Measurements from ENCODE around the gene C6orf132.

The C6orf132 gene

DNA sequence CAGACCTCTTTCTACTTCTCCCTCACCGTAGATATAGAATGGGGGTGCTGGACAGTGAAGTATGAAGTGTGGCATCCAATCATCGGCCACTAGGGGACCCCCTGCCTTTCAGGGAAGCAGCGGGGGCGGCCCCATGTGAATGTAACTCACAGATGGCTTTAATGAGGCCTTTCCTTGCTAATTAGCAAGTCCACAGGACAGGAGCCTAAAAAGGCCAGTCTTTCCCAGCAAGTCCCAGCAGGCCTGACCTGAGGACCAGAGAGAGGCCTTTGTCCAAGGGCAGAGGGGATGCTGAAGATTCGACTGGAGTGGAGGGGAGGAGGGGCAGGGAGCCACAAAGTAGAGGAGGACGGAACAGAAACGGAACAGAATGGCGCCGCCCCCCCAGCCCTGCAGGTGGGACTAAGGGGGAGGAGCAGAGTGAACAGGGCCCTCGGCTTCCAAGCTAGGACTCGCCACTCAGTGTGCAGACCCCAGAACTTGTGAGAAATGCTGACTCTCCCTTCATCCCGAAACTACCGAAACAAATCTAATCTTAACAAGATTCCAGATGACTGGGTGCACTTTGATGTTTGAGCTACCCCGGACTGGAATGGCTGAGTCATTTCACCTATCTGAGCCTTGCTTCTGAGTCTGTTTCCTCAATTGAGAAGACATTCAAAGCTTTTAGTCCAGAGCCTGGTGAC is 5.8 kb downstream of the C6orf132 start:
- no peak for DNase-seq (ENCODE audit: low read depth, low spot score)

DNA sequence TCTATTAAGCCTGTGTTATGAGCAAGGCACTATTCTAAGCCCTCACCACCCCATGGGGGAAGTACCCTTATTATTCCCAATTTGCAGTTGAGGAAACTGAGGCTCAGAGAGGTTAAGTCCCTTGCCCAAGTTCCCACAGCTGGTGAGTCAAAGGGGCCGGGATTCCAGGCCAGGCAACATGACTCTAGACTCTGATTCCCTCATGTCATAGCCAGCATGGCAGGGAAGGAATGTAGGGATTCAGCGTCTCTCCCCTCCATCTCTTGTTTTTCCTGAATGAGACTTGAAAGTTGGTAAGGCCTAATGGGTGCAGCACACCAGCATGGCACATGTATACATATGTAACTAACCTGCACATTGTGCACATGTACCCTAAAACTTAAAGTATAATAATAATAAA is 6.7 kb downstream of the C6orf132 start:
- DNase-seq (ENCODE audit: low read depth, low spot score), result no peak

GRCh38 chr6:42135161-42135560 is 7.3 kb downstream of the C6orf132 start:
- DNase-seq (ENCODE audit: low read depth, low spot score), result no peak

GRCh38 chr6:42133926-42134325 is 8.5 kb downstream of the C6orf132 start:
- DNase-seq (ENCODE audit: low read depth, low spot score), result no peak

DNA sequence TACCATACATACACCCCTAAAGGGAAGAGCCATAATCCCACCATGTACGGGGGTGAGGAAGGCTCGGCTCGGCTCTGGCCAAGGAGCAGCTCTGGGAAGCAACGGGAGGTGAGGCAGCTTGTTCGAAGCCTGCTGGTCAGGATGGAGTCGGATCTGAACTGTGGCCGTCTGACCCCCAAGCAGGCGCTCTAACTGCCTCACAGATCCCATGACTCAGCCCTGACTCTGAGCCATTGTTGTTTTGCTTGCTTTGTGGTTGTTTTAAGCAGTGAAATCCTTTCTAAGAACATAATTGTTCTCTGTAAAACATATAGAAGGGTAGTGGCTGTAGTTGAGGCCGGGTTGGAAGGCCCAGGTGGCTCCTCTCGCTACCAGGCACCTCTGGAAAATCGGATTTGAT is 10.9 kb downstream of the C6orf132 start:
- peak; percentile 72 for DNase-seq (ENCODE audit: low read depth, low spot score)

- no peak for DNase-seq (ENCODE audit: low read depth, low spot score)
Observed at GRCh38 chr6:42129360-42129676, 13.1 kb downstream of the C6orf132 start.

- DNase-seq (ENCODE audit: low read depth, low spot score), result no peak
Observed at GRCh38 chr6:42128460-42129359, 13.7 kb downstream of the C6orf132 start.

GRCh38 chr6:42125663-42126062 is 16.8 kb downstream of the C6orf132 start:
- DNase-seq (ENCODE audit: low read depth, low spot score), result no peak

GRCh38 chr6:42125231-42125630 is 17.2 kb downstream of the C6orf132 start:
- DNase-seq (ENCODE audit: low read depth, low spot score), result no peak

GRCh38 chr6:42124223-42124836 is 18.1 kb downstream of the C6orf132 start:
- DNase-seq (ENCODE audit: low read depth, low spot score), result no peak

- DNase-seq (ENCODE audit: low read depth, low spot score), result no peak
Observed at GRCh38 chr6:42123379-42124103, 18.9 kb downstream of the C6orf132 start.

GRCh38 chr6:42120895-42121865 is 21.2 kb downstream of the C6orf132 start:
- no peak for DNase-seq (ENCODE audit: low read depth, low spot score)

- no peak for DNase-seq (ENCODE audit: low read depth, low spot score)
Observed at GRCh38 chr6:42118162-42119001, 24.0 kb downstream of the C6orf132 start.

DNA sequence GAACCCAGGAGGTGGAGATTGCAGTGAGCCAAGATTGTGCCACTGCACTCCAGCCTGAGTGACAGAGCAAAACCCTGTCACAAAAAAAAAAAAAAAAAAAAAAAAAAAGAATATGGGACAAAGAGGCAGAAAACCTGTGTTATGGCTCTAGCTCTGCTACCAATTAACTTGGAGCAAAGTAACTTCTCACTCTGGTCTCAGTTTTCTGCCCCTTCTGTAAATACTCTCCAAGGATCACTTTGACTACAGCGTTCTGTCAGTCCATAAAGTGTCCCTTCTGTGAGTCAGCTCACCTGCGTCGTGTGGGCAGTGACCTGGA is 24.6 kb downstream of the C6orf132 start:
- DNase-seq (ENCODE audit: low read depth, low spot score), result no peak

DNA sequence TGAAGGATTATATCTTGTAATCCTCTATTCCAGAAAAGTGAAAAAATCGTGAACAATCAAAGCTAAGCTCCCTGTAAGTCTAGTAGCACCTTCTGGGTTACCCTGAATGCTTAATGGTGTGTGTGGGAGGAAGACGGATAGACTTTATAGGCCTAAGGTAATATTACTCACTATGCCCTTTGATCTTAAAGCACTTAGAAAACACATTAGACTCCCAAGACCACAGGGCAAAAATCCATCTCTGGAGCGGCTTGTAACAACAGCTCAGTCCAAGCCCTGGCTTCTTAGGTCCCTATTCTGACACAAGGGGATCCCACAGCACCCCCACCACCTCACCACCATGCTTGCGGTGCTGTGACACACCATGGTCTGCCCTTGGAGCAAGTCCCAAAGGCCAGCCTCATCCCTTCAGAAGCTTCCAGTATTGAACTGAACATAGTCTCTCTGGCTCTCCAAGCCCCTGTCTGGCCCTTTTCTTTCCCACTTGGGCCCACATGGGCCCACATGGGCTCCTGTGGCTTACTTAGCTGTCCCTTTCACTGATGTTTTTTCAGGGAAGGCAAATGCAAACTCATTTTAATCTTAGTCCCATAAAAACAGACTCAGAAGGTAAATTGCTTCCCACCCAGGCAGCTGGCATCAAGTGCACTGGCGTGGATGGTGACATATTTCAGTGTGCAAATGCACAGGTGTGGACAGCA is 28.3 kb downstream of the C6orf132 start:
- DNase-seq (ENCODE audit: low read depth, low spot score), result no peak

DNA sequence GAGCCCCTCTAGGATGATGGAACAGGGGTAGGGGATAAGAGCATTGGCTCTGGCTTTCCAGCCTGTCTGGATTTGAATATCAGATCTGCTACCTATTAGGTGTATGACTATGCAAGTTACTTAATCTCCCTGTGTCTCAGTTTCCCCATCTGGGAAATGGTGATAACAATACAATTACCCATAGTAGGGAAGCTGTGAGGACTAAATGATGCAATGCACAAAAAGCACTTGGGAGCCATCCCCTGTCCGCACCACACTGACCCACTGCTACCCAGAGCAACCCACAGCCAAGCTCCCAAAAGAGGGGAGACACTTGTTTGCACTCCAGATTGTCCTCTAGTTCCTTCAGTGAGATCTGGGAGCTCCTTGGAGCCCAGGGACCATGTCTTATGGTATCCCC is 30.1 kb downstream of the C6orf132 start:
- no peak for DNase-seq (ENCODE audit: low read depth, low spot score)

DNA sequence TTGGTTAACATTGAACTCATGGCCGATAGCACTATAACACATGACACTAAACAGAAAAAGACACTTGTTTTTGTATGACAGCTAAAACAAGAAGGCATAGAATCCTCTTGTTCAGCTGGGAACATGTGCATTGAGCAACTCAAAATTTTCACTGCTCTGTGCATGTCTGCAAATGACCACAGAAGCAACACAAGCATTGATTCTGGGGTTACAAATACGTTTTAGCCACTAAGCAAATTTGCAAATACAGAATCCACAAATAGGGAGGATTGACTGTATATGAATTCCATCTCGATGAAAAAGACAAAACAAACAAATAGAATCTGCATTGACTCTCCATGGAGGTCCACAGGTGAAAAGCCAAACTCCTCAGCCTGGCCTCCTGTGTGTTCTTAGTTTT is 31.7 kb downstream of the C6orf132 start:
- DNase-seq (ENCODE audit: low read depth, low spot score), result no peak

DNA sequence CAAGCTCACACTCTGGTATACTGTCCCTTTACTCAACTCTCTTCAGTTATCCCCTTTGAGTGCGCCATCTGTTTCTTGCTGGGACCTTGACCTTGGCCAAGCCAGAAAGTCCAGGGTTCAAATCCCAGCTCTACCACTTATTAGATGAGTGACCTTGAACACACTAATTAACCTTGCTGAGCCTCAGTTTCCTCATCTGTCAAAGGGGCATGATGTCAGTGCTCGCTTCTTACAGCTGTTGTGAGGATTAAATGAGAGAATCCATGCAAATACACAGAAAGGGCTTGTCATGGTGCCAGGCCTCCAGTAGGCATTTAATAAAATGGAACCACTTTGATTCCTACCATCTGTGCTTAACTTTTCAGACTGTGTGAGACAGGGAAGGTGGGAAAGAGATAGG is 34.3 kb downstream of the C6orf132 start:
- DNase-seq (ENCODE audit: low read depth, low spot score), result no peak

Data from brain pericyte (primary cell).